Activated T-cell treated with anti-CD3 and anti-CD28 coated beads, Interleukin-2, amount 50 U/mL, for 72 hours (primary cell): Measurements from ENCODE around the gene CEACAM1. TPM values are rescaled to one million over a fixed set of nuclear protein-coding genes. Genes with fewer than 3 reads are reported as not detected.
"Not testable (repeated sequence)": the region's sequence is repeated elsewhere in the genome, so short reads cannot be mapped to it uniquely, and the experiment has no call there.

Experiments
- ATAC-seq, 2 donors: fragments of 150-1000 bp; cut with Tn5 transposase; replicated peaks in 1 of 2; 2 replicates each; pipeline ENCODE4 v1.10.0; 2021; ENCODE audit warnings: moderate library complexity in 2 of 2, mild to moderate bottlenecking in 1 of 2
- DNase-seq, 2 donors: peaks; one replicate each; pipeline ENCODE4 v3.0.0; 2021 to 2022; ENCODE audit warnings: mixed read lengths in 1 of 2
- H3K27ac Mint-ChIP-seq: one replicate; pipeline ENCODE4 v1.8.0; 2022; ENCODE audit warnings: mild to moderate bottlenecking, moderate library complexity, mixed read lengths
- H3K27me3 Mint-ChIP-seq: one replicate; pipeline ENCODE4 v1.8.0; 2022; ENCODE audit warnings: low read depth, mixed read lengths
- H3K36me3 Mint-ChIP-seq, 2 donors: one replicate each; pipeline ENCODE4 v1.8.0; 2022; ENCODE audit warnings: mixed read lengths in 2 of 2, mild to moderate bottlenecking in 1 of 2; ENCODE audit not compliant: insufficient read depth in 2 of 2
- H3K4me1 Mint-ChIP-seq: one replicate; pipeline ENCODE4 v1.8.0; 2022; ENCODE audit warnings: low read depth, mixed read lengths
- H3K4me3 Mint-ChIP-seq, 2 donors: one replicate each; pipeline ENCODE4 v1.8.0; 2022; ENCODE audit warnings: mild to moderate bottlenecking in 2 of 2, mixed read lengths in 2 of 2, moderate library complexity in 2 of 2
- H3K9me3 Mint-ChIP-seq, 2 donors: one replicate each; pipeline ENCODE4 v1.8.0; 2022; ENCODE audit warnings: mixed read lengths in 2 of 2
- total RNA-seq, 2 donors: library from RNA; stranded (reverse); gene quantifications; one replicate each; pipeline ENCODE4 v1.2.3, GENCODE V29; 2022

CEACAM1 gene
- total RNA-seq, 2 donors from 2014 or later, result 4.0 to 8.2 TPM

DNA sequence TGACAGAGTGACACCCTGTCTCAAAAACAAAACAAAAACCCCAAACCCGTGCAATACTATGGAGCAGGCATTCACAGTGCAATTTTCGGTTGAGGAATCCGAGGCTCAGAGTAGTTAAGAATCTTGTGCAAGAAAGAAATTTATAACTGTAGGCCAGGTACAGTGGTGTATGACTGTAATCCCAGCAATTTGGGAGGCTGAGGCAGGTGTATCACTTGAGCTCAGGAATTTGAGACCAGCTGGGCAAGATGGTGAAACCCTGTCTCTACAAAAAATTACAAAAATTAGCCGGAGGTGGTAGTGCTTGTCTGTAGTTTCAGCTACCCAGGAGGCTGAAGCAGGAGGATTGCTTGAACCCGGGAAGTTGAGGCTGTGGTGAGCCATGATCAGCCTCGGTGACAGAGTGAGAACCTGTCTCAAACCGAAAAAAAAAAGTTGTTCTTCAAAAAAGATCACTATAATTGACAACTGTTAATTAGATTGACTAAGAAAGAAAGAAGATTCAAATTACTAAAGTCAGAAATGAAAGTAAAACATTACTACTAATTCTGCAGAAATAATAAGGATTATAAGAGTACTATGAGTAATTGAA lies 12.9 kb downstream of the CEACAM1 start:
- no peaks in the 10 kb centered on the region for H3K36me3 Mint-ChIP-seq
- peaks cover 32% of the 10 kb centered on the region for H3K4me1 Mint-ChIP-seq
- no peak for ATAC-seq
- no peak overlapping the region for H3K4me3 Mint-ChIP-seq
- H3K9me3 Mint-ChIP-seq, result no peaks in the 10 kb centered on the region
- no peak for DNase-seq
- H3K27ac Mint-ChIP-seq, result no peak overlapping the region
- H3K27me3 Mint-ChIP-seq, result no peaks in the 10 kb centered on the region

DNA sequence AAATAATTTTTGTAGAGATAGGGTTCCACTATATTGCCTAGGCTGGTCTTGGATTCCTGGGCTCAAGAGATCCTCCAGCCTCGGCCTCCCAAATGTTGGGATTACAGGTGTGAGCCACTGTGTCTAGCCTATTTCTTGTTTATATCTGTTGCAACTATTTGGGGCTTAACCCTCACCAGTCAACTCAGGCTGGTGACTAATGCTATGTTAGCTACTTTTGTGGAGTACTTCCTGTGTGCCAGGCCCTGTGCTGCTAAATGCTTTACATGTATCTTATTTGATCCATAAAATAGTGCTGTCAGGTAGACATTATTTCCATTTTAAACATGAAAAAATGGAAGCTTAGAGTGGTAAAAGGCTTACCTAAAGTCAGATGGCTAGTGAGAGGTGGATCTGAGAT lies 13.8 kb downstream of the CEACAM1 start:
- no peak overlapping the region for H3K4me3 Mint-ChIP-seq
- ATAC-seq (peak; percentile 45 to 65), DNase-seq (no peak)
- no peaks in the 10 kb centered on the region for H3K36me3 Mint-ChIP-seq
- H3K9me3 Mint-ChIP-seq, result no peaks in the 10 kb centered on the region
- no peak overlapping the region for H3K27ac Mint-ChIP-seq
- H3K4me1 Mint-ChIP-seq, result peaks cover 32% of the 10 kb centered on the region
- no peaks in the 10 kb centered on the region for H3K27me3 Mint-ChIP-seq

- Mint-ChIP-seq H3K27me3 (no peaks in the 10 kb centered on the region), H3K4me3 (peak overlapping the region in 1 of 2 donors; percentile 55), H3K4me1 (peaks cover 38% of the 10 kb centered on the region), H3K36me3 (no peaks in the 10 kb centered on the region), H3K9me3 (no peaks in the 10 kb centered on the region), H3K27ac (no peak overlapping the region)
- ATAC-seq, result peak; percentile 49 to 60
- peak in 1 of 2 donors; percentile 8 for DNase-seq
Measured at GRCh38 chr19:42512743-42513304, 15.5 kb downstream of the CEACAM1 start.

GRCh38 chr19:42512130-42512636 lies 16.1 kb downstream of the CEACAM1 start:
- Mint-ChIP-seq H3K4me1 (peaks cover 38% of the 10 kb centered on the region), H3K27ac (no peak overlapping the region), H3K9me3 (no peaks in the 10 kb centered on the region), H3K36me3 (no peaks in the 10 kb centered on the region), H3K27me3 (no peaks in the 10 kb centered on the region), H3K4me3 (no peak overlapping the region)
- DNase-seq, result no peak
- no peak for ATAC-seq

DNA sequence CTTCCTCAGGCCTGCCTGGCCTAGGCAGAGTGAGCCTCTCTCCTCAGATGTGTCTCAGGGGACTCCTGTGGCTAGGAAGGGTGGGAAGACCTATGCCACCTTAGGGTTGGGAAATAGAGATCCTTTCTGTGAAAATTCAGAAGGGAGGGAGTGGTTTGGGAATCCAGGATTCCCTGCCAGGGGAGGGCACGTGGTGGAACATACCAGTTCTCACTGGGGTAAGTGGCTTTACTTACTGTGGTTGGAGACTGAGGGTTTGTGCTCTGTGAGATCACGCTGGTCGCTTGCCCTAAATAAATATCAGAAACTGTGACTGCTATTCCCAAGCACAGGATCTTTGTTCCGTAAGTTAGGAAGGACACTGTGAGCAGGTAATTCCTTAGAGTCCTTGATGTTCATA lies 16.9 kb downstream of the CEACAM1 start:
- Mint-ChIP-seq H3K4me1 (peaks cover 38% of the 10 kb centered on the region), H3K27me3 (no peaks in the 10 kb centered on the region), H3K9me3 (no peaks in the 10 kb centered on the region), H3K36me3 (no peaks in the 10 kb centered on the region), H3K4me3 (no peak overlapping the region), H3K27ac (peak overlapping the region; percentile 66)
- ATAC-seq (no peak), DNase-seq (no peak)

GRCh38 chr19:42508892-42509444 lies 19.3 kb downstream of the CEACAM1 start:
- Mint-ChIP-seq H3K4me1 (peaks cover 36% of the 10 kb centered on the region), H3K9me3 (no peaks in the 10 kb centered on the region), H3K27ac (no peak overlapping the region), H3K27me3 (no peaks in the 10 kb centered on the region), H3K36me3 (no peaks in the 10 kb centered on the region), H3K4me3 (no peak overlapping the region)
- ATAC-seq (no peak), DNase-seq (no peak)

- peaks cover 18% of the 10 kb centered on the region for H3K4me1 Mint-ChIP-seq
- ATAC-seq (no peak), DNase-seq (no peak)
- H3K9me3 Mint-ChIP-seq, result no peaks in the 10 kb centered on the region
- no peaks in the 10 kb centered on the region for H3K27me3 Mint-ChIP-seq
- H3K36me3 Mint-ChIP-seq, result no peaks in the 10 kb centered on the region
- no peak overlapping the region for H3K27ac Mint-ChIP-seq
- H3K4me3 Mint-ChIP-seq, result no peak overlapping the region
Measured at GRCh38 chr19:42505066-42505465, 23.2 kb downstream of the CEACAM1 start.

DNA sequence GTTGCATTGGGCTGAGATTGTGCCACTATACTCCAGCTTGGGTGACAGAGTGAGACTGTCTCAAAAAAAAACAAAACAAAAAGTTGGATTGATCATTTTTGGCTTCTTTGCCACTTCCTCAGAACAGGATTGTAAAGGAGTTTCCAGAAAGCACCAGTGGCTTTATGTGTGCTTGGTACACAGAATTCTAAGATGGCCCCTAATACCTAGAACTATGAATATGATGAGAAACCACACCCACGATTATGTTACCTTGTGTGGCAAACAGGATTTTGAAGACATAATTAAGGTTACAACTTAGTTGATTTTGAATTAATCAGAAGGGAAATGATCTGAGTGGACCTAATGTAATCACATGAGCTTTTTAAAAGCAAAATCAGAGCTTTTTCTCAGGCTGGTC lies 26.5 kb downstream of the CEACAM1 start:
- no peak for DNase-seq
- peak overlapping the region; percentile 53 for H3K27ac Mint-ChIP-seq

DNA sequence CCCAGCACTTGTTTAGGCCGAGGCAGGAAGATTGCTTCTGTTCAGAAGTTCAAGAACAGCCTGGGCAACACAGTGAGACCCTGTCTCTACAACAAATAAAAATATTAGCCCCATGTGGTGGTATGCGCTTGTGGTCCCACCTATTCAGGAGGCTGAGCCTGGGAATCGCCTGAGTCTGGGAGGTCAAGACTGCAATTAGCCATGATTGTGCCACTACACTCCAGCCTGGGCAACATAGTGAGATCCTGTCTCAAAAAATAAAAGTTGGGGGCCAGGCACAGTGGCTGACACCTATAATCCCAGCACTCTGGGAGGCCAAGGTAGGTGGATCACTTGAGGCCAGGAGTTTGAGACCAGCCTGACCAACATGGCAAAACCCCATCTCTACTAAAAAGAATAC lies 27.0 kb downstream of the CEACAM1 start:
- ATAC-seq, H3K4me3 Mint-ChIP-seq, H3K36me3 Mint-ChIP-seq, H3K27ac Mint-ChIP-seq, DNase-seq, H3K27me3 Mint-ChIP-seq, H3K9me3 Mint-ChIP-seq: not testable (repeated sequence)
- H3K4me1 Mint-ChIP-seq, result peaks cover 18% of the 10 kb centered on the region

More for the DNA sequence above, 26.5 kb downstream of the CEACAM1 start:
- peak overlapping the region in 1 of 2 donors; percentile 26 for H3K4me3 Mint-ChIP-seq
- peaks cover 18% of the 10 kb centered on the region for H3K4me1 Mint-ChIP-seq
- ATAC-seq, result peak in 1 of 2 donors; percentile 65
- no peaks in the 10 kb centered on the region for H3K27me3 Mint-ChIP-seq
- no peaks in the 10 kb centered on the region for H3K36me3 Mint-ChIP-seq
- H3K9me3 Mint-ChIP-seq, result no peaks in the 10 kb centered on the region

DNA sequence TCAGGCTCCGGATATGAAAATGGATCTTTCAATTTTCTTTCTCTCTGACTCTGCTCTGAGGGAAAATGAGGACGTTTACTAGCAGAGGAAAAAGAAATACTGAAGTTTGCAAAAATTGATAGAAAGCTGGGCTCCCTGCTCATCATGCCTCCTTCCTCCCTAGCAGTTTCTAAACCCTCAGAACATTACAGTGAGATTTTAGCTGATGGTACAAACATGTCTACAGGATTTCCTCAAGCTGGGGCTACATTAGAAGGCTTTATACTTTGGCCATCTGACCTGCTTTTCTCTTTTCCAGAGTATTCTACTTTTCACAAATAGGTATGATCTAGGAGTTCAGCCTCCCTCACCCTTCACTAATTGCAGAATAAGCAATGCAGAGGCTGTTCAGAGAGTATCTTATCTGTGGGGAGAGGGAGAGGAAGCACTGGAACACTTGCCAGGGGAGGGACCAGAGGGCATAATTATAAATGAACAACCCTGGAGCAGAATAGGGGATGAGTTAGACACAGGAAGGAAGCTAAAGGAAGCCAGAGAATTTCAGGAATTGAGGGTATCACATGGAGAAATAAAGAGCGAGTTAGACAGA lies 30.0 kb downstream of the CEACAM1 start:
- no peak overlapping the region for H3K27ac Mint-ChIP-seq
- H3K27me3 Mint-ChIP-seq, result no peaks in the 10 kb centered on the region
- no peaks in the 10 kb centered on the region for H3K36me3 Mint-ChIP-seq
- no peaks in the 10 kb centered on the region for H3K9me3 Mint-ChIP-seq
- H3K4me3 Mint-ChIP-seq, result no peak overlapping the region
- H3K4me1 Mint-ChIP-seq, result peaks cover 11% of the 10 kb centered on the region
- ATAC-seq (no peak), DNase-seq (no peak)

DNA sequence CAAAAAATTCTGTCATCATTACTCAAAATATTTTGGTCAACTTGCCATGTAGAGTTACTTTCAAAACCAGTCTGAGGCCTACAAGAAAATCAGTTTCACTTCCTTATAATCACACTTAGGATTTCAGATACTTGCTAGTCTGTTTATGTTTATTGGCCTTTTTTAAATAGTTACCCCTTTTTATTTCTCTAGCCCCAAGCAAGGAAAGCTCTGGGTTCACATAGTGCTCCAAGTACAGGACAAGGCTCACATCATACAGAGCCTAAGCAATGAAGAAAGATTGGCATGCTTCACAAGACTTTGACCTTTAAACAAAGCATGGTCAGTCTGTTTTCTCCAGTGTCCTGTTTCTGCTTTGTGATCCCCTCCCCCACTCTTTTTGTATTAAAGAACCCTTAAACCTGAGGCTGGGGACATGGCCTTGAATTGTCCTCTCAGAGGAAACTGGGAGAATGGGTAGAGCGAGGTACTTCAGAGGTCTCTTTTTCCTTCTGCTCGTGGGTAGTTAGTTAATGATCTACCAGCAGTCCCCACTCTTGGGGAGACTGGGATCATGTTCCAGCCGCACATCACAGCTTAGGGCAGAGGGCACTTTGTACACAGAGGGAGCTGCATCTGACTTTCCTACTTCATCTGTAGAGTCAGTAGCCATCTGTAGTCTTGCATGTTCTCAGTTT lies 30.7 kb downstream of the CEACAM1 start:
- no peak overlapping the region for H3K4me3 Mint-ChIP-seq
- DNase-seq (no peak), ATAC-seq (no peak)
- peaks cover 11% of the 10 kb centered on the region for H3K4me1 Mint-ChIP-seq
- no peaks in the 10 kb centered on the region for H3K27me3 Mint-ChIP-seq
- no peak overlapping the region for H3K27ac Mint-ChIP-seq
- no peaks in the 10 kb centered on the region for H3K9me3 Mint-ChIP-seq
- no peaks in the 10 kb centered on the region for H3K36me3 Mint-ChIP-seq

DNA sequence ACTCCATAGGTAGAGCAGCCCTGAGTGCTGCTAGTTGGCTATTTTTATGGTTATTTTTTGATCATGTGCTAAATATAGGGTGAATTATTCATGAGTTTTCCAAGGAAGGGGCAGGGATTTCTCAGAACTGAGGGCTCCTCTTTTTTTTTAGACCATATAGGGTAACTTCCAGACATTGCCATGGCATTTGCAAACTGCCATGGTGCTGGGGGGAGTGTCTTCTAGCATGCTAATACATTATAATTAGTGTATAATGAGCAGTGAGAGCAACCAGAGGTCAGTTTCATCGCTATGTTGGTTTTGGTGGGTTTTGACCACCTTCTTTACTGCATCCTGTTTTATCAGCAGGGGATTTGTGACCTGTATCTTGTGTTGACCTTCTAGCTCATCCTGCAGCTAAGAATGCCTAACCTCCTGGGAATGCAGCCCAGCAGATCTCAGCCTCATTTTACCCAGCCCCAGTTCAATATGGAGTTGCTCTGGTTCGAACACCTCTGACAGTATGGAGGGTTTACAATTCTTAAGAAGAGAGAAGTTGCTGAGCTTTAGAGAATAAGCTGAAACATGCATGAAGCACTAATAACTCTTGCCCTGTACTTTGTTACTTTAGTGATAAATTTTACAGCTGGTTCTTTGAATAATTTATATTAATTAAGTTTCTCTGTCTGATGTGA lies 31.7 kb downstream of the CEACAM1 start:
- H3K36me3 Mint-ChIP-seq, result no peaks in the 10 kb centered on the region
- H3K27me3 Mint-ChIP-seq, result no peaks in the 10 kb centered on the region
- ATAC-seq (no peak), DNase-seq (no peak)
- H3K9me3 Mint-ChIP-seq, result no peaks in the 10 kb centered on the region
- no peak overlapping the region for H3K27ac Mint-ChIP-seq
- peaks cover 6% of the 10 kb centered on the region for H3K4me1 Mint-ChIP-seq
- no peak overlapping the region for H3K4me3 Mint-ChIP-seq

DNA sequence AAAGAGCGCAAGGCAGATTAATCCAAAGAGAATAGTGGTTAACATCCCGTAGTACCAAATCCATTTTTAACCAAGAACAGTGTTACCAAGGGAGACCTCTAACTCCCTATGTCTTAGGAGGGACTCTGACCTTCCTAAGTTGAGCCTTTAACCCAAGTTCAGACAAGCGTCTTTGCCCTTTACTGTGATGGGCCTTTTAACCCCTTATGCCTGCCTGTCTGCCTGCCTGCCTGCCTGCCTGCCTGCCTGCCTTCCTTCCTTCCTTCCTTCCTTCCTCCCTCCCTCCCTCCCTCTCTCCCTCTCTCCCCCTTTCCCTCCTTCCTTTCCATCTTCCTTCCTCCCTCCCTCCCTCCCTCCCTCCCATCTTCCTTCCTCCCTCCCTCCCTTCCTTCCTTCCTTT lies 32.6 kb downstream of the CEACAM1 start:
- no peaks in the 10 kb centered on the region for H3K27me3 Mint-ChIP-seq
- H3K9me3 Mint-ChIP-seq, result no peaks in the 10 kb centered on the region
- H3K27ac Mint-ChIP-seq, result no peak overlapping the region
- ATAC-seq (no peak), DNase-seq (no peak)
- H3K36me3 Mint-ChIP-seq, result no peaks in the 10 kb centered on the region
- H3K4me1 Mint-ChIP-seq, result peaks cover 5% of the 10 kb centered on the region
- no peak overlapping the region for H3K4me3 Mint-ChIP-seq
